Esophagus (tissue), 2 donors: ENCODE data around the gene COX19. TPM values are rescaled to one million over a fixed set of nuclear protein-coding genes. Genes with fewer than 3 reads are reported as not detected.

Source experiments
- H3K27ac ChIP-seq, 2 donors: one replicate each; pipeline ENCODE4 v1.5.1; 2013; ENCODE audit warnings: low read depth in 2 of 2, mild to moderate bottlenecking in 2 of 2, inconsistent platforms in 1 of 2, low read length in 1 of 2, moderate library complexity in 1 of 2
- H3K27me3 ChIP-seq, 2 donors: one replicate each; pipeline ENCODE4 v1.6.1; 2013; ENCODE audit warnings: low read length in 2 of 2, control low read depth in 1 of 2, mild to moderate bottlenecking in 1 of 2; ENCODE audit not compliant: insufficient read depth in 2 of 2, control insufficient read depth in 1 of 2
- H3K36me3 ChIP-seq, 2 donors: one replicate each; pipeline ENCODE4 v1.6.1; 2013; ENCODE audit warnings: low read length in 1 of 2; ENCODE audit not compliant: control insufficient read depth in 2 of 2, insufficient read depth in 2 of 2
- H3K4me1 ChIP-seq, 2 donors: one replicate each; pipeline ENCODE4 v1.6.1; 2013; ENCODE audit warnings: low read length in 1 of 2; ENCODE audit not compliant: control insufficient read depth in 2 of 2, insufficient read depth in 2 of 2
- H3K4me3 ChIP-seq, 2 donors: one replicate each; pipeline ENCODE4 v1.5.1; 2013; ENCODE audit warnings: low read length in 2 of 2, mild to moderate bottlenecking in 2 of 2, low read depth in 1 of 2, moderate library complexity in 1 of 2
- H3K9me3 ChIP-seq, 2 donors: one replicate each; pipeline ENCODE4 v1.6.1; 2013; ENCODE audit warnings: mild to moderate bottlenecking in 2 of 2, low read depth in 1 of 2, low read length in 1 of 2, moderate library complexity in 1 of 2; ENCODE audit not compliant: control insufficient read depth in 2 of 2, insufficient read depth in 1 of 2
- WGBS, 2 donors: extraction: QIAGEN DNeasy Blood & Tissue Kit; methylation state at CpG; one replicate each; pipeline ENCODE4 v1.1.7; 2013; 5-methylcytosine and 5-hydroxymethylcytosine counted together
- polyA plus RNA-seq, 2 donors: library from polyadenylated mRNA; stranded (reverse); fragments of 200-250 nt; gene quantifications; one replicate each; pipeline ENCODE4 v1.2.3, GENCODE V29; 2013
- donor health status: healthy with polysubstance abuse.
- donor health status: Bipolar disorder and iron deficiency.

Gene COX19
- polyA plus RNA-seq, 2 donors, result 4.1 to 5.5 TPM

DNA sequence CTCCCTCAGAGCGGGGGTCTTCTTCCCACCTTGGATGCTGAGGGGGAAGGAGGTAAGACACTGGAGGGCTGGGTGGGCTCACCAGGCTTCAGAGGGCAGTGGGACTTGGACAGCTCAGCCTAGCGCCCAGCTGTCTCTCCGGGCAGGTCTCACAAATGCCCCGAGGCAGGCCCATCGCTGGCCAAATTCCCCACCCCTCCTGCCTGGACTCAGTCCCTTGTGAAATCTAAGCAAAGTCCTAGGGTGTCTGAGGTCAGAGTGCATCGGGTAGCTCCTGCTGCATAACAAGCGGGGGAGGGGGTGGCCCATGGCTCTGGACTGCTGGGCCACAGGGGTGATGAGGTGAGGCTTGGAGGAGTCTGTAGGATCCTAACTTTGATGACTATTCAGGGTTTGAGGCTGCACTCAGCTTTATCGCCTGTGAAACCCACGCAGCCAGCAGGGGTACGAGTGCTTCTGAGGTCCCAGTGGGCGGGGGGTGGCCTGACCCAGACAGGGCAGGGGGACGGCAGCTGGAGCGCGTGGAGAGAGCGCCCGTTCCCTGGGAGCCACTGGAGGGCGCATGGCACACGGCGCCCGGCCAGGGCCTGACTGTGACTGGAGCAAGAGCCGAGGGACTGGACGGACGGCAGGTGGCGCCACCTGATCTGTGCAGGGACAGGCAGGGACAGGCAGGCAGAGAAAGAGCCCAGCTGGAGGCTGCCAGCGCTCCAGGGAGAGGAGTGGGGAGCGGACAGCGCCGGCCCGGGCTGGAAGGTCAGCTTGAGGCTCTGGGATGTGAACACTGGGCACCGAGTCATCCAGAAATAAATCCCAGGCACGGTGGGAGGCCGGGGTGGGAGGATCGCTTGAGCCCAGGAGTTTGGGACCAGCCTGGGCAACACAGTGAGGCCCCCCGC, 17.6 kb upstream of the COX19 start:
- Histone ChIP-seq H3K4me3 (no peak overlapping the region), H3K4me1 (peaks cover 0 to 6% of the 10 kb centered on the region in 2 donors), H3K9me3 (no peaks in the 10 kb centered on the region), H3K27me3 (peaks cover 0 to 2% of the 10 kb centered on the region in 2 donors), H3K36me3 (peaks cover 4 to 9% of the 10 kb centered on the region in 2 donors), H3K27ac (no peak overlapping the region)
- WGBS, 2 donors, result 18 to 19% methylated on average over 34 of the region's 34 CpGs

DNA sequence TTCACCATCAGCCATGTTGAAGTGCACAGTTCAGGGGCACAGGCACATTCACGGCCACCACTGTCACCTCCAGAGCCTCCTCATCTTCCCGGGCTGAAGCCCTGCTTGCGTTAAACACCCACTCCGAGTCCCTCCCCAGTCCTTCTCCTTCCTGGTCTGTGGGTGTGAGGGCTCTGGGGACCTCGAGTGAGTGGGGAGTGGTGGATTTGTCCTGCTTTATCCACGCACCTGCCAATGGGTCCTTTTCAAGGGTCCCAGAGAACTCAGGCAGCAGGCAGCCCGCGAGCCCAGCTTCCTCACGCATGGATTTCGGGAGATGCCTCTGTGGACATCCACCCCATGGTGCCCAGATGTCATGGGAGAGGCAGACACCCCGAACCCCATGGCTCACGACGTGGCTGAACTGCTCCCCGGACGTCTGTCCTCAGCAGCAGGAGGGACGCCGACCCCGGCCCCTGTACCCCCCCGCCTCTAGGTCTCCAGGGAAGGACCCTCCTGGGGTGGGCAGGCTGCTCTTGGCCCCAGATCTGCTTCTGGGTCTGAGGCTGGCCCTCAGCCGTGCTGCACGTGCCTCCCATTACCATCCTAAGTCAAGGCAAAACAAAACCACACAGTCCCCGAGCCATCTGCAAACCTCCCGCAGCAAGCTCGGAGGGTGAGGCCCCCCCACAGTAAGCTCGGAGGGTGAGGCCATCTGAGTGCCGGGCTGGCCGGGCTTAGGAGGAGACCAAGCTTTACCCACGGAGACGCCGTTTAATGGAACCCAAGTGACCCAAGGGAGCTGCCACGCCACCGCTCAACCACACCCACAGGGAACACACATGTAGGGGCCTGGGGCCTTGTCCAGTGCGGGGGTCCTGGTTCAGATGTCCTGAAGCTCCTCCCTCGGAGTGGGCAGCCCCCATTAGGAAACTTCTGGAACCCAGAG, 16.6 kb upstream of the COX19 start:
- no peak overlapping the region for H3K4me3 ChIP-seq
- H3K9me3 ChIP-seq, result no peaks in the 10 kb centered on the region
- 70 to 75% methylated on average over 34 of the region's 34 CpGs for WGBS, 2 donors
- H3K27ac ChIP-seq, result no peak overlapping the region
- H3K36me3 ChIP-seq, result peaks cover 4 to 6% of the 10 kb centered on the region in 2 donors
- H3K27me3 ChIP-seq, result peaks cover 0 to 2% of the 10 kb centered on the region in 2 donors
- peaks cover 0 to 2% of the 10 kb centered on the region in 2 donors for H3K4me1 ChIP-seq

- Histone ChIP-seq H3K27ac (no peak overlapping the region), H3K9me3 (no peaks in the 10 kb centered on the region), H3K4me1 (peaks cover 0 to 2% of the 10 kb centered on the region in 2 donors), H3K27me3 (peaks cover 0 to 2% of the 10 kb centered on the region in 2 donors), H3K36me3 (peaks cover 4 to 6% of the 10 kb centered on the region in 2 donors), H3K4me3 (no peak overlapping the region)
- 40 to 57% methylated on average over 35 of the region's 35 CpGs for WGBS, 2 donors
These were observed 15.8 kb upstream of the COX19 start for GRCh38 chr7:990933-991728.

DNA sequence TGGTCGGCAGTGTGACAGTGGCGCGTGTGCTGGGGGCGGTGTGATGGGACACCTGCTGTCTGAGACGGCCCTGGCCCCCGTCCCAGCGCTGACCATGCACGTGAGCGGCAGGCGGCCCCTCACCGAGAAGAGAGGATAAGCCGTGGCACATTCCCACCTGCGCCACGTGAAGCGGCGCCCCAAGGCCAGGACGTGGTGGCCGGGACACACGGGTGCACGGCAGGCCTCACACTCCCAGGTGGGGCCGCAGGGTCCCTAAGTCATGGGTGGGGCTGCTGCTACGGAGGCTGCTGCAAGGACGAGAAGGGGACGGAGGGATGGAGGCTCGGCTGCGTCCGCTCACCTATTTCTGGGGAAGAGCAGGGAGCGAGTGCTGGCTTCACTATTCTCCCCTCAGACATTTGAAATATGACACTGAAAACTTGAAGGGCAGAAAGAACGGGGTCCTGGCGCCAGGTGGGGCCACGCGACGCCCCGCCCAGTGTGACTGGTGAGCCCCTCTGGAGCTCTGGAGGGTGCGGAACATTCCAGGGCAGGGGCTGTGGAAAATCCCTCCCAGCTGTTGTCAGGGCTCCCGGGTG, 15.1 kb upstream of the COX19 start:
- Histone ChIP-seq H3K4me3 (no peak overlapping the region), H3K27ac (no peak overlapping the region), H3K4me1 (peaks cover 0 to 2% of the 10 kb centered on the region in 2 donors), H3K27me3 (peaks cover 0 to 2% of the 10 kb centered on the region in 2 donors), H3K36me3 (peaks cover under 1 to 1% of the 10 kb centered on the region in 2 donors), H3K9me3 (no peaks in the 10 kb centered on the region)
- 68 to 73% methylated on average over 24 to 36 of the region's 36 CpGs for WGBS, 2 donors

- 64 to 69% methylated on average over 14 to 15 of the region's 15 CpGs for WGBS, 2 donors
- no peak overlapping the region for H3K4me3 ChIP-seq
- H3K9me3 ChIP-seq, result no peaks in the 10 kb centered on the region
- H3K36me3 ChIP-seq, result no peaks in the 10 kb centered on the region
- H3K27me3 ChIP-seq, result peaks cover 0 to 2% of the 10 kb centered on the region in 2 donors
- H3K4me1 ChIP-seq, result peaks cover 0 to 2% of the 10 kb centered on the region in 2 donors
- no peak overlapping the region for H3K27ac ChIP-seq
These were observed 13.7 kb upstream of the COX19 start for GRCh38 chr7:988963-989529.

- WGBS, 2 donors, result 34 to 46% methylated on average over 21 to 24 of the region's 24 CpGs
- no peaks in the 10 kb centered on the region for H3K36me3 ChIP-seq
- no peak overlapping the region for H3K27ac ChIP-seq
- no peaks in the 10 kb centered on the region for H3K9me3 ChIP-seq
- peaks cover 0 to 2% of the 10 kb centered on the region in 2 donors for H3K4me1 ChIP-seq
- no peak overlapping the region for H3K4me3 ChIP-seq
- peaks cover 0 to 2% of the 10 kb centered on the region in 2 donors for H3K27me3 ChIP-seq
These were observed 13.1 kb upstream of the COX19 start for GRCh38 chr7:988426-988911.

GRCh38 chr7:987909-988308, 12.6 kb upstream of the COX19 start:
- H3K27me3 ChIP-seq, result peaks cover 0 to 2% of the 10 kb centered on the region in 2 donors
- H3K27ac ChIP-seq, result no peak overlapping the region

GRCh38 chr7:986766-987751, 11.7 kb upstream of the COX19 start:
- H3K4me3 ChIP-seq, result no peak overlapping the region
- WGBS, 2 donors, result 82 to 84% methylated on average over 50 to 56 of the region's 56 CpGs
- H3K27me3 ChIP-seq, result peaks cover 0 to 2% of the 10 kb centered on the region in 2 donors
- H3K9me3 ChIP-seq, result no peaks in the 10 kb centered on the region
- no peak overlapping the region for H3K27ac ChIP-seq
- H3K4me1 ChIP-seq, result peaks cover 5 to 13% of the 10 kb centered on the region in 2 donors
- H3K36me3 ChIP-seq, result no peaks in the 10 kb centered on the region

More at GRCh38 chr7:987909-988308, 12.6 kb upstream of the COX19 start:
- WGBS, 2 donors, result 57 to 64% methylated on average over 6 of the region's 6 CpGs
- no peaks in the 10 kb centered on the region for H3K9me3 ChIP-seq
- peaks cover 0 to 5% of the 10 kb centered on the region in 2 donors for H3K4me1 ChIP-seq
- no peaks in the 10 kb centered on the region for H3K36me3 ChIP-seq
- no peak overlapping the region for H3K4me3 ChIP-seq
